Breast epithelium (tissue), 3 donors: ENCODE measurements around the gene MACROD1.

Experiments used
- CTCF ChIP-seq, 3 donors: fragments of 450-650 bp; IDR thresholded peaks; one replicate each; pipeline ENCODE4 v1.5.1; 2016 to 2017; ENCODE audit warnings: antibody characterized with exemption in 3 of 3, mild to moderate bottlenecking in 3 of 3, moderate library complexity in 3 of 3
- POLR2A ChIP-seq: fragments of 450-650 bp; IDR thresholded peaks from one replicate; pipeline ENCODE4 v1.6.1; 2016; ENCODE audit warnings: antibody characterized with exemption, mild to moderate bottlenecking, moderate library complexity

- no peak for TF ChIP-seq CTCF (IDR thresholded peaks at IDR 0.05)
- no peak for TF ChIP-seq POLR2A
These were observed 452 bp downstream of the MACROD1 start for GRCh38 chr11:64165481-64165841.
